IPS DF 6.9 (cell line): Measurements from ENCODE around the gene GRIN1.

Source experiments
- DNase-seq: peaks from one replicate; pipeline ENCODE4 v3.0.0-alpha.2; 2013; ENCODE audit warnings: low read depth, low spot score
- H3K27ac ChIP-seq: one replicate; pipeline ENCODE4 v1.5.1; 2013; ENCODE audit warnings: low read length, control low read depth
- H3K27me3 ChIP-seq: 2 replicates; pipeline ENCODE4 v1.6.1; 2013; ENCODE audit warnings: mild to moderate bottlenecking, low read length; ENCODE audit not compliant: control insufficient read depth, insufficient read depth
- H3K36me3 ChIP-seq: 2 replicates; pipeline ENCODE4 v1.6.1; 2013; ENCODE audit warnings: low read length; ENCODE audit not compliant: control insufficient read depth, insufficient read depth
- H3K4me1 ChIP-seq: 2 replicates; pipeline ENCODE4 v1.6.1; 2013; ENCODE audit warnings: low read length; ENCODE audit not compliant: control insufficient read depth, insufficient read depth
- H3K4me3 ChIP-seq: 2 replicates; pipeline ENCODE4 v1.5.1; 2013; ENCODE audit warnings: mild to moderate bottlenecking, low read length
- H3K9me3 ChIP-seq: 2 replicates; pipeline ENCODE4 v1.6.1; 2013; ENCODE audit warnings: low read length, inconsistent platforms; ENCODE audit not compliant: control insufficient read depth, insufficient read depth
- WGBS: extraction: QIAGEN DNeasy Blood & Tissue Kit; methylation state at CpG from one replicate; pipeline ENCODE4 v1.1.7; 2013; ENCODE audit warnings: mixed read lengths, missing lambda C conversion rate; ENCODE audit not compliant: insufficient read length, insufficient coverage; 5-methylcytosine and 5-hydroxymethylcytosine counted together

Gene GRIN1

GRCh38 chr9:137106662-137107250 lies 32.2 kb upstream of the GRIN1 start:
- H3K4me1 ChIP-seq = no peaks in the 10 kb centered on the region
- no peak overlapping the region for H3K27ac ChIP-seq
- no peak overlapping the region for H3K4me3 ChIP-seq
- H3K9me3 ChIP-seq = no peaks in the 10 kb centered on the region
- WGBS = no CpG with 5 or more reads among the region's 27 CpGs
- DNase-seq = no peak
- peaks cover 32% of the 10 kb centered on the region for H3K36me3 ChIP-seq
- H3K27me3 ChIP-seq = no peaks in the 10 kb centered on the region

- no peak for DNase-seq
- H3K9me3 ChIP-seq = no peaks in the 10 kb centered on the region
- no peak overlapping the region for H3K4me3 ChIP-seq
- no peak overlapping the region for H3K27ac ChIP-seq
- peaks cover 25% of the 10 kb centered on the region for H3K36me3 ChIP-seq
- H3K4me1 ChIP-seq = no peaks in the 10 kb centered on the region
- WGBS = no CpG with 5 or more reads among the region's 27 CpGs
- H3K27me3 ChIP-seq = no peaks in the 10 kb centered on the region
Measured at GRCh38 chr9:137107312-137107921, 31.5 kb upstream of the GRIN1 start.

GRCh38 chr9:137107982-137108381 lies 31.0 kb upstream of the GRIN1 start:
- Histone ChIP-seq H3K36me3 (peaks cover 19% of the 10 kb centered on the region), H3K9me3 (no peaks in the 10 kb centered on the region), H3K4me1 (no peaks in the 10 kb centered on the region), H3K4me3 (no peak overlapping the region), H3K27ac (no peak overlapping the region), H3K27me3 (no peaks in the 10 kb centered on the region)
- no CpG with 5 or more reads among the region's 17 CpGs for WGBS
- DNase-seq = no peak

GRCh38 chr9:137108608-137109249 lies 30.2 kb upstream of the GRIN1 start:
- H3K4me1 ChIP-seq = no peaks in the 10 kb centered on the region; the same call in 1 of the 2 replicates
- peaks cover 2% of the 10 kb centered on the region; the same call in 1 of the 2 replicates for H3K27me3 ChIP-seq
- no peak overlapping the region for H3K27ac ChIP-seq
- H3K4me3 ChIP-seq = no peak overlapping the region
- no CpG with 5 or more reads among the region's 29 CpGs for WGBS
- peaks cover 12% of the 10 kb centered on the region for H3K36me3 ChIP-seq
- no peaks in the 10 kb centered on the region for H3K9me3 ChIP-seq
- DNase-seq = no peak

- Histone ChIP-seq H3K4me3 (no peak overlapping the region), H3K27ac (no peak overlapping the region), H3K4me1 (no peaks in the 10 kb centered on the region; the same call in 1 of the 2 replicates), H3K27me3 (peaks cover 2% of the 10 kb centered on the region; the same call in 1 of the 2 replicates), H3K36me3 (peaks cover 10% of the 10 kb centered on the region), H3K9me3 (no peaks in the 10 kb centered on the region)
- no CpG with 5 or more reads among the region's 34 CpGs for WGBS
- DNase-seq = no peak
Measured at GRCh38 chr9:137109250-137110146, 29.5 kb upstream of the GRIN1 start.

- H3K9me3 ChIP-seq = no peaks in the 10 kb centered on the region
- no CpG with 5 or more reads among the region's 38 CpGs for WGBS
- peaks cover 10% of the 10 kb centered on the region for H3K36me3 ChIP-seq
- H3K27ac ChIP-seq = no peak overlapping the region
- DNase-seq = no peak
- no peaks in the 10 kb centered on the region; the same call in 1 of the 2 replicates for H3K4me1 ChIP-seq
- peaks cover 7% of the 10 kb centered on the region; the same call in 1 of the 2 replicates for H3K27me3 ChIP-seq
- H3K4me3 ChIP-seq = no peak overlapping the region
Measured at GRCh38 chr9:137110147-137110910, 28.6 kb upstream of the GRIN1 start.

- no peak overlapping the region for H3K4me3 ChIP-seq
- peaks cover 10% of the 10 kb centered on the region; the same call in 1 of the 2 replicates for H3K27me3 ChIP-seq
- no peak for DNase-seq
- no CpG with 5 or more reads among the region's 28 CpGs for WGBS
- H3K4me1 ChIP-seq = no peaks in the 10 kb centered on the region; the same call in 1 of the 2 replicates
- peaks cover 10% of the 10 kb centered on the region for H3K36me3 ChIP-seq
- H3K27ac ChIP-seq = no peak overlapping the region
- no peaks in the 10 kb centered on the region for H3K9me3 ChIP-seq
Measured at GRCh38 chr9:137110911-137111787, 27.8 kb upstream of the GRIN1 start.

- DNase-seq = no peak
- H3K4me3 ChIP-seq = no peak overlapping the region
- H3K27me3 ChIP-seq = peaks cover 11% of the 10 kb centered on the region; the same call in 1 of the 2 replicates
- peaks cover 7% of the 10 kb centered on the region for H3K36me3 ChIP-seq
- no peak overlapping the region for H3K27ac ChIP-seq
- no CpG with 5 or more reads among the region's 35 CpGs for WGBS
- no peaks in the 10 kb centered on the region for H3K9me3 ChIP-seq
- no peaks in the 10 kb centered on the region; the same call in 1 of the 2 replicates for H3K4me1 ChIP-seq
Measured at GRCh38 chr9:137111788-137112563, 27.0 kb upstream of the GRIN1 start.
